KMS-11 (cell line): ENCODE results near the gene PDCD2.
A peak's percentile ranks its signal among the peaks of the same experiment; 100 is the strongest.

Experiments used
- H2AFZ ChIP-seq: fragments of 200-600 bp; sonication (generic); 2 replicates; pipeline ENCODE4 v1.6.1; 2016; ENCODE audit warnings: antibody characterized with exemption, mixed run types, low read depth
- H3K27ac ChIP-seq: fragments of 200-600 bp; sonication (generic); 2 replicates; pipeline ENCODE4 v1.6.1; 2016; ENCODE audit warnings: mild to moderate bottlenecking, mixed run types
- H3K27me3 ChIP-seq: fragments of 200-600 bp; sonication (generic); 2 replicates; pipeline ENCODE4 v1.6.1; 2017; ENCODE audit warnings: mild to moderate bottlenecking, low read depth, mixed run types, moderate library complexity; ENCODE audit not compliant: insufficient read depth
- H3K36me3 ChIP-seq: fragments of 200-600 bp; sonication (generic); 2 replicates; pipeline ENCODE4 v1.6.1; 2017; ENCODE audit warnings: mild to moderate bottlenecking, mixed run types; ENCODE audit not compliant: insufficient read depth
- H3K4me1 ChIP-seq: fragments of 200-600 bp; sonication (generic); 2 replicates; pipeline ENCODE4 v1.6.1; 2016; ENCODE audit warnings: mild to moderate bottlenecking, low read depth, mixed run types; ENCODE audit not compliant: poor library complexity, severe bottlenecking
- H3K4me2 ChIP-seq: fragments of 200-600 bp; sonication (generic); 2 replicates; pipeline ENCODE4 v1.7.0; 2016; ENCODE audit warnings: mild to moderate bottlenecking, mixed run types
- H3K4me3 ChIP-seq: fragments of 200-600 bp; sonication (generic); IDR thresholded peaks from 2 replicates; pipeline ENCODE4 v1.6.1; 2017; ENCODE audit warnings: low read depth, low read length, mixed read lengths; ENCODE audit not compliant: insufficient read depth
- H3K79me2 ChIP-seq: fragments of 200-600 bp; sonication (generic); 2 replicates; pipeline ENCODE4 v1.6.1; 2016; ENCODE audit warnings: low read depth, mixed run types; ENCODE audit not compliant: insufficient read depth
- H3K9ac ChIP-seq: fragments of 200-600 bp; sonication (generic); 2 replicates; pipeline ENCODE4 v1.6.1; 2016; ENCODE audit warnings: mild to moderate bottlenecking, mixed run types
- H4K20me1 ChIP-seq: fragments of 200-600 bp; sonication (generic); 2 replicates; pipeline ENCODE4 v1.6.1; 2016; ENCODE audit warnings: mild to moderate bottlenecking, mixed run types; ENCODE audit not compliant: insufficient read depth
- TF ChIP-seq, protein P1 (sequence below): fragments of 200-600 bp; sonication (generic); conservative IDR thresholded peaks from 2 replicates; pipeline ENCODE4 v1.6.1; 2017; ENCODE audit warnings: low read depth, mild to moderate bottlenecking, antibody characterized with exemption, low read length, moderate library complexity, mixed read lengths

Gene PDCD2

DNA sequence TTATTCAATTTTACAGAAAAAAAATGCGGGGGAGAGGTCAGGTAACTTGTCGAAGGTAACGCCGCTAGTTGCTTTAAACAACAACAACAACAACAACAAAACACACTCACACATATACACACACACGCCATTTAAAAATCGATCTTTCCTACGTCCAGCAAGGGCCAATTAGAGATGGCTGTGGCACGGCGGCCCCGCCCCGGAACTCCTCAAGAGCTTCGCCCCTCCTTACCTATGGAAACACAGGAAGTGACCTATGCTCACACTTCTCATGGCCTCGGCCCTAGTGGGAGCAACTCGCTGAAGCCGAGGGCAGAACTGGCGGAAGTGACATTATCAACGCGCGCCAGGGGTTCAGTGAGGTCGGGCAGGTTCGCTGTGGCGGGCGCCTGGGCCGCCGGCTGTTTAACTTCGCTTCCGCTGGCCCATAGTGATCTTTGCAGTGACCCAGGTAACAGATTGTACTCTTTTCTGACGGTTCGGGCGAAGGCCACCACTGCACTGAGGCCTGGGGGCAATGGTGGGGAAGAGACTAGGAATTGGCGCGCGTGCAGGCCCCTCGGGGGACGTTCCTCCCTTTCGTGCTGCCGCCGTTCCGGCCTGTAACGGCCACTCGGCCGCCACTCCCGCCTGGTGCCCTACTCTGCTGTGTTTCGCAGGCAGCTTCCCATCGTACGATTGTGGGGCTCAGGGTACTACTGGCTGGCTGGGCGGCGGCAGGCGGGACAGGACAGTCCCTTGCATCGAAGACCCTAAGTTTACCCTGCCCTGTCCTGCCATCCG lies 30.2 kb downstream of the PDCD2 start, which contains the start of gene TBP:
TBP (plus strand) TSS at position 357 of the 783 bp plus-strand sequence. CDS start 2,661 bp downstream, outside the sequence.
- H4K20me1 ChIP-seq, result peaks cover 11% of the 10 kb centered on the region; the same call in 1 of the 2 replicates
- H3K36me3 ChIP-seq, result peaks cover 7% of the 10 kb centered on the region; the same call in 1 of the 2 replicates
- H3K27me3 ChIP-seq, result no peaks in the 10 kb centered on the region

GRCh38 chr6:170553534-170554012 lies 30.9 kb downstream of the PDCD2 start:
- peak overlapping the region; percentile 90 for H3K4me2 ChIP-seq
- peaks cover 91% of the 10 kb centered on the region for H3K79me2 ChIP-seq
- TF ChIP-seq, protein P1, sequence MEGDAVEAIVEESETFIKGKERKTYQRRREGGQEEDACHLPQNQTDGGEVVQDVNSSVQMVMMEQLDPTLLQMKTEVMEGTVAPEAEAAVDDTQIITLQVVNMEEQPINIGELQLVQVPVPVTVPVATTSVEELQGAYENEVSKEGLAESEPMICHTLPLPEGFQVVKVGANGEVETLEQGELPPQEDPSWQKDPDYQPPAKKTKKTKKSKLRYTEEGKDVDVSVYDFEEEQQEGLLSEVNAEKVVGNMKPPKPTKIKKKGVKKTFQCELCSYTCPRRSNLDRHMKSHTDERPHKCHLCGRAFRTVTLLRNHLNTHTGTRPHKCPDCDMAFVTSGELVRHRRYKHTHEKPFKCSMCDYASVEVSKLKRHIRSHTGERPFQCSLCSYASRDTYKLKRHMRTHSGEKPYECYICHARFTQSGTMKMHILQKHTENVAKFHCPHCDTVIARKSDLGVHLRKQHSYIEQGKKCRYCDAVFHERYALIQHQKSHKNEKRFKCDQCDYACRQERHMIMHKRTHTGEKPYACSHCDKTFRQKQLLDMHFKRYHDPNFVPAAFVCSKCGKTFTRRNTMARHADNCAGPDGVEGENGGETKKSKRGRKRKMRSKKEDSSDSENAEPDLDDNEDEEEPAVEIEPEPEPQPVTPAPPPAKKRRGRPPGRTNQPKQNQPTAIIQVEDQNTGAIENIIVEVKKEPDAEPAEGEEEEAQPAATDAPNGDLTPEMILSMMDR, result no peak
- no peaks in the 10 kb centered on the region for H3K27me3 ChIP-seq
- peak overlapping the region; percentile 84 for H3K9ac ChIP-seq
- H3K36me3 ChIP-seq, result peaks cover 9% of the 10 kb centered on the region; the same call in 1 of the 2 replicates
- H2AFZ ChIP-seq, result peak overlapping the region; percentile 83
- H3K4me1 ChIP-seq, result peaks cover 48% of the 10 kb centered on the region
- H4K20me1 ChIP-seq, result peaks cover 14% of the 10 kb centered on the region; the same call in 1 of the 2 replicates
- no peak overlapping the region for H3K4me3 ChIP-seq
- peak overlapping the region; percentile 97 for H3K27ac ChIP-seq

More for the DNA sequence above, 30.2 kb downstream of the PDCD2 start, which contains the start of gene TBP:
- Histone ChIP-seq H3K4me1 (peaks cover 48% of the 10 kb centered on the region), H3K4me3 (no peak within 1 kb of the TSS), H2AFZ (peak within 1 kb of the TSS; percentile 83), H3K9ac (peak within 1 kb of the TSS; percentile 84), H3K4me2 (peak within 1 kb of the TSS; percentile 90), H3K27ac (peak within 1 kb of the TSS; percentile 97), H3K79me2 (peaks cover 89% of the 10 kb centered on the region)
- TF ChIP-seq, protein P1, result no peak

GRCh38 chr6:170552765-170553533 lies 31.5 kb downstream of the PDCD2 start, which contains the start of gene PSMB1:
Gene PSMB1 (minus strand): TSS chr6:170553307. CDS start chr6:170553242, 65 bp downstream.
- Histone ChIP-seq H3K4me3 (no peak within 1 kb of the TSS), H4K20me1 (peaks cover 14% of the 10 kb centered on the region; the same call in 1 of the 2 replicates), H3K79me2 (peaks cover 92% of the 10 kb centered on the region), H3K27me3 (no peaks in the 10 kb centered on the region), H3K36me3 (peaks cover 12% of the 10 kb centered on the region; the same call in 1 of the 2 replicates), H3K4me1 (peaks cover 44% of the 10 kb centered on the region), H3K9ac (peak within 1 kb of the TSS; percentile 84), H2AFZ (peak within 1 kb of the TSS; percentile 83), H3K27ac (peak within 1 kb of the TSS; percentile 97), H3K4me2 (peak within 1 kb of the TSS; percentile 90)
- TF ChIP-seq, protein P1, result no peak

DNA sequence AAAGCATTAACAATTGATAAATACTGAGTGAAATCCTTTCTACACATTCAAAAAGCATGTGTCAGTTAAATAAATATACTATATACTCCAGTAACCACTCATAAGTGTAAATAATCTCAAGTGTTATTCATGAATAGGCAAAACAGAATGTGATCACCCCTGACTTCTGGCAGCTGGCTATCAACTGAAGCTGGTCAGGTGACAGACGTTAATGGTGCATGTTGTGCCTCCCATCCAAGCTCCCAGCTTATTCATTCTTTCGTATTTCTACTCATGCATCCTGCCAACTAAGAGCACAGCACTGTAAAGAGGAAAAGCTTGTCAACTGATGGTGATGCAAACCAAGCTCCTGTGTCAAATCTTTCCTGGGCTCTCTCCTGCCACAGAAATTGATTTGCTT lies 39.0 kb downstream of the PDCD2 start:
- Histone ChIP-seq H3K9ac (no peak overlapping the region), H3K79me2 (peaks cover 69% of the 10 kb centered on the region), H3K27me3 (no peaks in the 10 kb centered on the region), H2AFZ (no peak overlapping the region), H3K4me1 (peaks cover 8% of the 10 kb centered on the region), H3K36me3 (peaks cover 39% of the 10 kb centered on the region; the same call in 1 of the 2 replicates), H4K20me1 (0 out of 2 replicates have a peak, but pooled peaks cover 13% of the 10 kb centered on the region), H3K27ac (no peak overlapping the region), H3K4me3 (no peak overlapping the region), H3K4me2 (no peak overlapping the region)
- TF ChIP-seq, protein P1, result no peak
